GM23248 (cell line): ENCODE data around the gene SNW1. TPM values are rescaled to one million over a fixed set of nuclear protein-coding genes. Genes with fewer than 3 reads are reported as not detected.

ENCODE experiments used
- DNase-seq: peaks from one replicate; pipeline ENCODE4 v3.0.0-alpha.2; 2015
- H2AFZ ChIP-seq: fragments of 200-600 bp; sonication (generic); 2 replicates; pipeline ENCODE4 v1.6.1; 2016; ENCODE audit warnings: antibody characterized with exemption
- H3F3A ChIP-seq: fragments of 200-600 bp; sonication (generic); 2 replicates; pipeline ENCODE4 v1.6.1; 2016; ENCODE audit warnings: mild to moderate bottlenecking, antibody characterized with exemption, mixed run types; ENCODE audit not compliant: insufficient read depth
- H3K27ac ChIP-seq: fragments of 200-600 bp; sonication (generic); 2 replicates; pipeline ENCODE4 v1.5.1; 2016; ENCODE audit warnings: mild to moderate bottlenecking
- H3K27me3 ChIP-seq: fragments of 200-600 bp; sonication (generic); replicated peaks from 2 replicates; pipeline ENCODE4 v1.6.1; 2016; ENCODE audit warnings: mild to moderate bottlenecking; ENCODE audit not compliant: insufficient read depth
- H3K36me3 ChIP-seq: fragments of 200-600 bp; sonication (generic); 2 replicates; pipeline ENCODE4 v1.6.1; 2016; ENCODE audit warnings: low read depth, mild to moderate bottlenecking
- H3K4me1 ChIP-seq: fragments of 200-600 bp; sonication (generic); 2 replicates; pipeline ENCODE4 v1.6.1; 2016; ENCODE audit warnings: mild to moderate bottlenecking; ENCODE audit not compliant: insufficient read depth
- H3K4me2 ChIP-seq: fragments of 200-600 bp; sonication (generic); one replicate; pipeline ENCODE4 v1.6.1; 2016; ENCODE audit warnings: mild to moderate bottlenecking; ENCODE audit not compliant: unreplicated experiment
- H3K4me3 ChIP-seq: fragments of 200-600 bp; sonication (generic); 2 replicates; pipeline ENCODE4 v1.5.1; 2016; ENCODE audit warnings: mild to moderate bottlenecking
- H3K79me2 ChIP-seq: fragments of 200-600 bp; sonication (generic); 2 replicates; pipeline ENCODE4 v1.6.1; 2016; ENCODE audit warnings: mild to moderate bottlenecking; ENCODE audit not compliant: insufficient read depth
- H3K9ac ChIP-seq: fragments of 200-600 bp; sonication (generic); 2 replicates; pipeline ENCODE4 v1.6.1; 2016; ENCODE audit warnings: mild to moderate bottlenecking
- H3K9me2 ChIP-seq: fragments of 200-600 bp; sonication (generic); 2 replicates; pipeline ENCODE4 v1.6.1; 2016; ENCODE audit warnings: mixed run types, mild to moderate bottlenecking, moderate library complexity; ENCODE audit not compliant: insufficient read depth
- H3K9me3 ChIP-seq: fragments of 200-600 bp; sonication (generic); one replicate; pipeline ENCODE4 v1.6.1; 2017; ENCODE audit warnings: low read depth
- H4K20me1 ChIP-seq: fragments of 200-600 bp; sonication (generic); 2 replicates; pipeline ENCODE4 v1.6.0; 2016; ENCODE audit not compliant: insufficient read depth
- EZH2 ChIP-seq: fragments of 200-600 bp; sonication (generic); IDR thresholded peaks from 2 replicates; pipeline ENCODE4 v1.6.1; 2018; ENCODE audit warnings: antibody characterized with exemption, mild to moderate bottlenecking; ENCODE audit not compliant: insufficient read depth, poor library complexity, severe bottlenecking
- EZH2phosphoT487 ChIP-seq: fragments of 200-600 bp; sonication (generic); IDR thresholded peaks from 2 replicates; pipeline ENCODE4 v1.6.1; 2018; ENCODE audit warnings: antibody characterized with exemption, moderate library complexity, mild to moderate bottlenecking, low read depth; ENCODE audit not compliant: insufficient read depth
- WGBS, 2 experiments: methylation state at CpG; one replicate each; pipeline ENCODE4 v1.1.6; 2015 to 2017; ENCODE audit warnings: low lambda C conversion rate in 2 of 2, low coverage in 1 of 2; ENCODE audit errors: missing lambda C conversion rate in 2 of 2; 5-methylcytosine and 5-hydroxymethylcytosine counted together
- in situ Hi-C: fragments of 300-500 bp; cut with MboI; formaldehyde crosslinking; loops from 2 replicates; pipeline ENCODE4 v1.15.0; 2020
- polyA plus RNA-seq: library from polyadenylated mRNA; unstranded; fragments of >200 nt; fragmentation: Nextera tagmentation; extraction: Ambion mirVana; gene quantifications from 2 replicates; pipeline ENCODE4 v1.2.1, GENCODE V29; 2016
- total RNA-seq: library from RNA; depleted of rRNA; stranded (reverse); fragments of >200 nt; shearing (Covaris generic); gene quantifications from 2 replicates; pipeline ENCODE4 v1.2.3, GENCODE V29; 2014

The SNW1 gene
- total and polyA plus RNA-seq, 2 experiments from 2014 or later = 45.2 to 64.4 TPM

- Histone ChIP-seq H4K20me1 (no peaks in the 10 kb centered on the region; the same call in 1 of the 2 replicates), H3K4me1 (no peaks in the 10 kb centered on the region), H2AFZ (no peak overlapping the region), H3K36me3 (peaks cover 47% of the 10 kb centered on the region), H3K9me3 (no peaks in the 10 kb centered on the region), H3K27me3 (no peaks in the 10 kb centered on the region), H3K4me2 (no peak overlapping the region), H3F3A (no peaks in the 10 kb centered on the region), H3K4me3 (no peak overlapping the region), H3K27ac (no peak overlapping the region), H3K9ac (no peak overlapping the region), H3K9me2 (no peaks in the 10 kb centered on the region), H3K79me2 (peaks cover 79% of the 10 kb centered on the region)
- in situ Hi-C loops = no loop called here
- TF ChIP-seq EZH2phosphoT487 = no peak
- no peak for TF ChIP-seq EZH2
- no peak for DNase-seq
- 74 to 79% methylated on average over 4 of the region's 4 CpGs for WGBS, 2 experiments
These were observed 14.8 kb downstream of the SNW1 start for GRCh38 chr14:77746064-77746702.

- Histone ChIP-seq H3K36me3 (peaks cover 32% of the 10 kb centered on the region), H3K27me3 (no peaks in the 10 kb centered on the region), H3F3A (peaks cover 12% of the 10 kb centered on the region), H3K27ac (no peak overlapping the region), H3K4me2 (no peak overlapping the region), H4K20me1 (no peaks in the 10 kb centered on the region; the same call in 1 of the 2 replicates), H3K4me1 (peaks cover 11% of the 10 kb centered on the region), H3K9ac (no peak overlapping the region), H3K4me3 (no peak overlapping the region), H3K79me2 (peaks cover 86% of the 10 kb centered on the region), H2AFZ (no peak overlapping the region), H3K9me2 (no peaks in the 10 kb centered on the region), H3K9me3 (no peaks in the 10 kb centered on the region)
- WGBS, 2 experiments = 79 to 81% methylated on average over 2 of the region's 2 CpGs
- TF ChIP-seq EZH2 (no peak), EZH2phosphoT487 (no peak)
- no peak for DNase-seq
- in situ Hi-C loops = no loop called here
These were observed 19.5 kb downstream of the SNW1 start for GRCh38 chr14:77741438-77741837.

- DNase-seq = peak; percentile 79
- Histone ChIP-seq H3K27me3 (no peaks in the 10 kb centered on the region), H3K4me2 (no peak overlapping the region), H3K79me2 (peaks cover 71% of the 10 kb centered on the region), H3K9ac (peak overlapping the region; percentile 10; the same call in 1 of the 2 replicates), H3K9me3 (no peaks in the 10 kb centered on the region), H2AFZ (0 out of 2 replicates have a peak overlapping the region, but pooled peaks have one; percentile 6), H3K4me1 (peaks cover 11% of the 10 kb centered on the region), H4K20me1 (no peaks in the 10 kb centered on the region), H3F3A (peaks cover 12% of the 10 kb centered on the region), H3K4me3 (no peak overlapping the region), H3K36me3 (peaks cover 41% of the 10 kb centered on the region), H3K27ac (peak overlapping the region; percentile 66), H3K9me2 (no peaks in the 10 kb centered on the region)
- WGBS, 2 experiments = 40 to 43% methylated on average over 7 of the region's 7 CpGs
- no peak for TF ChIP-seq EZH2
- TF ChIP-seq EZH2phosphoT487 = no peak
- in situ Hi-C loops = no loop called here
These were observed 22.3 kb downstream of the SNW1 start for GRCh38 chr14:77738559-77739250.

GRCh38 chr14:77730976-77731497, 29.9 kb downstream of the SNW1 start:
- H4K20me1 ChIP-seq = no peaks in the 10 kb centered on the region
- no peaks in the 10 kb centered on the region for H3K4me1 ChIP-seq
- H3K79me2 ChIP-seq = peaks cover 65% of the 10 kb centered on the region
- 40 to 53% methylated on average over 3 of the region's 3 CpGs for WGBS, 2 experiments
- no peak overlapping the region for H3K27ac ChIP-seq
- peak; percentile 32 for DNase-seq
- H3K9ac ChIP-seq = no peak overlapping the region
- H3F3A ChIP-seq = no peaks in the 10 kb centered on the region; the same call in 1 of the 2 replicates
- no peak overlapping the region for H3K4me3 ChIP-seq
- TF ChIP-seq EZH2 (no peak), EZH2phosphoT487 (no peak)
- H3K4me2 ChIP-seq = no peak overlapping the region
- H3K9me3 ChIP-seq = no peaks in the 10 kb centered on the region
- in situ Hi-C loops = no loop called here
- no peak overlapping the region for H2AFZ ChIP-seq
- H3K27me3 ChIP-seq = no peaks in the 10 kb centered on the region
- H3K36me3 ChIP-seq = peaks cover 86% of the 10 kb centered on the region
- H3K9me2 ChIP-seq = no peaks in the 10 kb centered on the region
